NOMO-1 (cell line): Measurements from ENCODE around the gene ETF1.

ENCODE experiments used
- DNase-seq, 2 experiments: peaks; one replicate each; lab custom pipeline; 2025; ENCODE audit not compliant: unreplicated experiment in 2 of 2; lab: John Stamatoyannopoulos, UW

The ETF1 gene

DNA sequence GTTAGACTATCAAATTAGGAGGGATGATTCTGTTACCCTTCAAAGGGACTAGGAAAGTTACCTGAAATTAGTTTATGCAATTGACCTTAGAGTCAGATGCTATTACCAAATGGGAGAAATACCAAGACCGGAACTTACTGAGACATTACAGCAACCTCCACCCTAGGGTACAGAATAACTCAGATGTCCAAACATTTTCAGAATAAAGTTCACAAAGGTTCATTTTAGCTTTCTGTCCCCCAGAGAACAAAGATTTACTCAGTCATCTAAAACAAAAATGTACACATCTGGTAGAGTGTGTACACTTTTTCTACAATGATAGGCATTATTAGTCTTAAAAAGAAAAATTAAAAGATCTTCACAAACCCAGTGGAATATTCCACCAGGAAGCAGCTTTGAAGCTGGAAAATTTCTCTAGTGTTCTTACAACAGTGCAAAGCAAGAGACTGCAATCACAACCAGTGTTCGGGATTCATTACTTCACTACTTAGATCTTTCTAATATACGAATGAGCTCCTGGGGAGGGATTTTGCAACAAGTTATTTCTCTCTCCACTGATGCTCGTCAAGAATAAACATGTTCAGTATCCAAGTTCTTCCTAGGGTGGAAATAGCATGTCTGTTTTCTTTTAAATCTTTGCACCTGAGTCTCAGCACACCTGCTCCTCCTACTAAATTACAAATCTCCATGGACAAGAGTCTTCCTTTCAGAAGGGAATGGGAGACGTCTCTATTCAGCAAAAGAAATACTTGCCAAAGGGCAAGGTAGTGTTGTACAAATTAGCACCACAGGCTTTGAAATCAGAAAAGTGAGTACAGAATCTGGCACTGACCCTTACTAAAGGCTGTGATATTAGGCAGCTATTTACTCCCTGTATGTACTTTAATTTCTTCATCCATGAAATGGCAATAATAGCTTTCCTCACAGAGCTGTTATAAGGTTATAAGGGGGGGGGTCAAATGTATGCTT is 8.8 kb downstream of the ETF1 start:
- no peak for DNase-seq

DNA sequence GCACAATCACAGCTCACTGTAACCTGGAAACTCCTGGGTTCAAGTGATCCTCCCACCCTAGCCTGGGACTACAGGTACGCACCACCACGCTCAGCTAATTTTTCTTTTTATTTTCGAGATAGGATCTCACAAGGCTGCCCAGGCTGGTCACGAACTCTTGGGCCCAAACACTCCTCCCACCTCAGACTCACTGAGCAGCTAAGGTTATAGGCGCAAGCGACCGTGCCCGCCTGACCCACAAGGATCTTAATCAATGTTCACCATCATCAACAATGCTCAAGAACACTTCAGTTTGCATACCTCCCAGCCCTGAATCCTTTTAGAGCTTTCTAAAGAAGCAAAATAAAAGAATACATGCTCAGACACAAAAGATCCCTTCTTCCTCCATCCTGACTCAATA is 13.2 kb downstream of the ETF1 start:
- no peak for DNase-seq

- no peak for DNase-seq
Measured at GRCh38 chr5:138528744-138529469, 14.1 kb downstream of the ETF1 start.

DNA sequence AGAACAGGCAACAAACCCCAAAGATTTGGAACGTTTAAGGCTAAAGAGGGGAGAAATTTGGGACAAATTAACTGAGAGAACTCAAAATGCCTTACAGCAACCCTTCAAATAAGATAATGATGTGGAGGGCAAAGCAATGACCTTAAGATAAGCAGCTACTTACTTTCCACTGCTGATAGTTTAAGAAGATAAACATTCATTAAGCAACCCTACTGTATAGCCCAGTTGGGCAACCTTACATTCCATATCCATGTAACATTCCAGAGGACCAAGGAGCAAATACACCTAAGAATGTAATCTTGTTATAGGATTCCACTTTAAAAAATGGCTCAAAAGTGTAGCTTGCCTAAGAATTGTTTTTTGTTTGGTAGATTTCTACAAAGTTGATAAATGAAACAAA is 14.8 kb downstream of the ETF1 start:
- no peak for DNase-seq

DNA sequence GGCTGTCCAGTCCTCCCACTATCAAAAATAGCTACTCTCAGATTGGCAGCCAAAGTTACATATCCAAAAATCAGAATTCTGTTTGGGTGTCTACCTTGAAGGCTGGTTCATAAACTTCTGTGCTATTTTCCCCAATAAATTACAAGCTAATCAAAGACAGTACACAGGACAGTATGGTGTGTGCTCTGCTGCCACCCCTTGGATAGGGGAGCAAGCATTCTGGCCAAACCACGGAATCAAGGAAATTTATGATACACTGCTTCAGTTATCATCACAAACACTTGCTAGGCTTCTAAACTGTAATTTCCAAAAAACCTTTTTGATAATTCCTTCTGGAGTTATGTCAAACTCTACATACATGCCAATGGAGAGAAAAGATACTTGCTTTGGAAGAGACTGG is 15.9 kb downstream of the ETF1 start:
- no peak for DNase-seq

DNA sequence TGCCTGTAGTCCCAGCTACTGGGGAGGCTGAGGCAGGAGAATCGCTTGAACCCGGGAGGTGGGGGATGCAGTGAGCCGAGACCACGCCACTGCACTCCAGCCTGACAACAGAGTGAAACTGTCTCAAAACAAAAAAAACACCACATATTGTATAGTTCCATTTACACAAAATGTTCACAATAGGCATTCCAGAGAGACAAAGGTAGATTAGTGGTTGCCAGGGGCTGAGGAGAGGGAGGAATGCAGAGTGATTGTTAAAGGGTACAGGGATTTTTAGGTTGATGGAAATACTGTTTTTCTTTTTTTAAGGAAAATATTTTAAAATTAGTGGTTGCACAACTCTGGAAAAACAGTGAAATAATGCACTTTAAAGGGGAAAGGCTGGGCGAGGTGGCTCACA is 19.6 kb downstream of the ETF1 start:
- no peak for DNase-seq

DNA sequence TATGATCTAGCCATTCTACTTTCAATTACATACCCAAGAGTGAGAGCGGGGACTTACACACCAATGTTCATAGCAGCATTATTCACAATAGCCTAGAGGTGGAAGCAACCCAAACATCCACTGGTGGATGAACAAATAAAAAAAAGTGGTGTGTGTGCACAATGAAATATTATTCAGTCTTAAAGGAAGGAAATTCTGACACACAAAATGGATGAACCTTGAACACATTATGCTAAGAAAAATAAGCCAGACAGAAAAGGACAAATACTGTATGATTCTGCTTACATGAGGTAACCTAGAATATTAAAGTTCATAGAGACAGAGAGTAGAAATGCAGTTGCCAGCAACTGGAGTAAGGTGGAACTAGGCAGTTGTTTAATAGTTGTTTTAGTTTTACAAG is 22.1 kb downstream of the ETF1 start:
- no peak for DNase-seq

- DNase-seq, result no peak
Measured at GRCh38 chr5:138517437-138517836, 25.6 kb downstream of the ETF1 start.

GRCh38 chr5:138515556-138516245 is 27.3 kb downstream of the ETF1 start:
- no peak for DNase-seq

DNA sequence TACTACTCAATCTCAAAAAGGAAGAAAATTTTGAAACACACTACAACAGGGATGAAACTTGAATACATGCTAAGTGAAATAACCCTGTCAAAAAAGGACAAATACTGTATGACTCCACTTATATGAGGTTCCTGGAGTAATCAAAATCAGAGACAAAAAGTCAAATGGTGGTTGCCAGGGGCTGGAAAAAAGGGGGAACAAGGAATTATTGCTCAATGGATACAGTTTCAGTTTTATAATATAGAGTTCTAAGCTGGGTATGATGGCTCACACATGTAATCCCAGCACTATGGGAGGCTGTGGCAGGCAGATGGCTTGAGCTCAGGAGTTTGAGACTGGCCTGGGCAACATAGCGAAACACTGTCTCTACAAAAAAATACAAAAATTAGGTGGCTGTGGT is 29.0 kb downstream of the ETF1 start:
- peak in 1 of 2 experiments; percentile 4 for DNase-seq

- DNase-seq, result no peak
Measured at GRCh38 chr5:138508958-138509357, 34.1 kb downstream of the ETF1 start.

GRCh38 chr5:138507485-138507884 is 35.6 kb downstream of the ETF1 start:
- peak; percentile 59 to 78 for DNase-seq

DNA sequence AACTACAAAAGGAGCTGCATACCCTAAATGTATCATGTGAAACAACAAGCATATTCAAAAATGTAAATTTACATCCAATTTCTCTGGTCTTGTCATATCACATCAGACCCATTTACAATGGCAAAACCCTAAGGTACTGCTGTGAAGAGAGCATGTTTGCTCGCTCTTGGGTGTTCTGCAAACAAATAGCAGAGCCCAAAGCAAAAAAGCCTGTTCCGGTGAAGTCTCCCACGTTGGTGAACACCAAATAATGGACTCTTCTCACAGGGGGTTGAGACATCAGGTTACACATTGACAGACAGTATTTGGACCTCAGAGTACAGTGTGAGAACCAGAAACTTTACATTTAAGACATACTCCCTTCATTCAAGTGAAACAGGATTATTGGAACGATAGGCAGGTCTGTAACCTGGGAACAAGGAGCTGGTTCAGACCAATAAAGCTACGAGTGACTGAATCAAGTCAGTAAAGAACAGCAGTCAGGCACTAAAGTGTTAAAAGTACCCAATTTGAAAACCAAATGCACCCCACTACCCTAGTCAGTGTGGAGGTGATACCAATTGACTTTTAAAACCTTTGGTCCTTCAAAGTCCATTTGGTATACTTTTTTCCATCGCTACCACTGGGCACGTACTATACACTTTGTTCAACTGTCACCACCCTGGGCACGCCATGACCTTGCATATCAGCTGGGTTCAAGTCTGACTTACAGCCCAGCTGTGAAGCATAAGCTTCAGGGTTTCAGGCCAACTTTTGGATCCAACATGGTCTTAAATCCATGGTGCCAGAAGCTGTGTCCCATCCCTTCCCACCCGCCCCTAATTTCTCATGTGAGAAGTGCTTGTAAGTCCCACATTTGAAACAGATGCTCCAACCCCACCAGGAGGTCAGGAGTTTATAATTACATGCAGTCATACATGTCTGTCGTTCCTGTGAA is 36.4 kb downstream of the ETF1 start:
- no peak for DNase-seq

DNA sequence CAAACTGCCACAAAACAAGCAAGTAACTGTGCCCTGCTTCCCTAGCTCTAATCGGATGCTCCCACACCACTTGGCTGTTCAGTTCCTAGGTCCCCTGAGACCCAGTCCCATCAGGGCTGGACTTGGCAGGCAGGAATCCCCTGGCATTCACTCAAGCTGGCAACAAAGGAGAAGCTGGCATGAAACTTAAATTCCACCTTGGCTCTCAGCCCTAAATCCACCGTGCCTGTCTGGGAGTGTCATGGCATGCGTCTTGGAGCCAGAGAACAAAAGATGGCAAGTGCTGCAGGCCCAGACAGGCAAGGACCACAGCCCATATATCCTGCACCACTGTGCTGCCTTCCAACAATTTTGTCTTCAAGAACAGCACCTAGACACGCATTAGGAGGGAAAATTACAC is 38.2 kb downstream of the ETF1 start:
- DNase-seq, result no peak

DNA sequence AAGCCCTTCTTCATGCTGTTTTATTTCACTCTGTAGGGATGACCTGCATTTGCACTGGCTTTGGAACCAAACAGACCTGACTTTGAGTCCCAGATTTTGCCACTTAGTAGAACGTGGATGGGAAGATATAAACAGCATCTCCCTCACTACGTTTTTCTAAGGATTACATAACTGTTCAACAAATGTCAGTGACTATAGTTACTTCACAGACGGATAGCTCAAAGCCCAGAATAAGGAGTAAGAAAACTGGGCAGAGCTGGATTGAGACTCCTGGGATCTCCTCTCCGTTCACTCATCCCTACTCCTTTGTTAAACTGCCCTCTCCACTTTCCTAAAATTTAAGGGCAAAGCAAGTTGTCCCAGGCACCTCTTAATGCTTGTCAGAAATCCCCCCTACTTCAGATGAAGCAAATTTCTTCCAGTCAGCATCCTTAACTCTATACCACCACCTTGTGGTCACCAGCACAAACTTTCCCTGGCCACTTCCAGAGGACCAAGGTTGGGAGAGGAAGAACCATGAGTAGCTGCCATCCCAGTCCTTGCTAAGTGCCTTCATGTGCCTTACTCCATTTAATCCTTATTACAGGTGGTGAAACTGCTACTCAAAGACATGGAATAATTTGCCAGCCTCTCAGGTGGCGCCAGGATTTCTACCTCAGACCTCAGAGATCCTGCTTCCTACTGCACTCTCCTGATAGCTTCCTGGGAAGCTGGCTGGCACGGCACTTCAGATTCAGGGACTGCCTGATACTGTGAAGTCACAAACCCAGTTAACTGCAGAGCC is 39.4 kb downstream of the ETF1 start:
- peak; percentile 57 to 65 for DNase-seq

DNA sequence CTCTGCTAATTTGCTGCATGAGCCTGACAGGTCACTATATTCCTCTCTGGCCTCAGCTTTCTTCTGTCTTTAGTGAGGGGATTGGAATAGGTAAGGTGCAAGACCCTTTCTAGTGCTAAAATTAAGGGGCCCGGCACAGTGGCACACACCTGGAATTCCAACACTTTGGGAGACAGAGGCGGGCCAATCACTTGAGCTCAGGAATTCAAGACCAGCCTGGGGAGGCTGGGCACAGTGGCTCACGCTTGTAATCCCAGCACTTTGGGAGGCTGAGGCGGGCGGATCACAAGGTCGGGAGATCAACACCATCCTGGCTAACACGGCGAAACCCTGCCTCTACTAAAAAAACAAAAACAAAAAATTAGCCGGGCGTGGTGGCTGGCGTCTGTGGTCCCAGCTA is 40.5 kb downstream of the ETF1 start:
- DNase-seq, result no peak

GRCh38 chr5:138502121-138502520 is 40.9 kb downstream of the ETF1 start:
- DNase-seq, result no peak

DNA sequence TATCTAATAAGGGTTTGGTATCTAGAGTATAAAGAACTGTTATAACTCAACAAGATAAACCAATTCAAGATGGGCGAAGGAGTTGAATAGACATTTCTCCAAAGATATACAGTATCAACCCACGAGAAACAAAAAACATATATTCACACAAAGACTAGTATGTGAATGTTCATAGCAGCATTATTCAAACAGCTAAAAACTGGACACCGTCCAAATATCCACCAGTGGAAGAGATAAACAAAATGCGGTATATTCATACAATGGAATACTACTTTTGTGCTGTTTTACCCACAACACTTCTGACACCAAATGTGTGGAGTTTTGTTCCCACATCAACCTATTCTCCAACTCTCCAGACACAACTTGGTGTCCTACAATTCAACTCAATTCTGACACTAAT is 44.7 kb downstream of the ETF1 start:
- no peak for DNase-seq

DNA sequence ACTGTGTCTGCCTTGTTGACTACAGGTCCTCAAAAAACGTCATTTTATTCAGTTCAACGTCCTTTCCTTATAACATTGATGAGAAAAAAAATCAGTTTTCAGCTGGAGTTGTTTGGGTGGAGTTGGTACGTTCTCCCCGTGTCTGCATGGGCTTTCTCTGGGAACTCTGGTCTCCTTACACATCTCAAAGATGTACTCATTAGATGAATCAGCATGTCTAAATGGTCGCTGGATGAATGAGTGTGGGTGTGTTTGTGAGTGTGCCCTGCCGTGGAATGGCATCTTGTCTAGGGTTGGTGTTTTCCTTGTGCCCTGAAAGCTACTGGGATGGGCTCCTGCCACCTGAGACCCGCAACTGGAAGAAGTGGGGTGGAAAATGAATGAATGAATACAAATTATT is 47.7 kb downstream of the ETF1 start:
- DNase-seq, result no peak
